H9 (cell line): ENCODE data around the gene P3H3. TPM values are rescaled to one million over a fixed set of nuclear protein-coding genes. Genes with fewer than 3 reads are reported as not detected.
"Not testable (repeated sequence)": the region's sequence is repeated elsewhere in the genome, so short reads cannot be mapped to it uniquely, and the experiment has no call there.

Experiments
- DNase-seq: peaks from one replicate; pipeline ENCODE4 v3.0.0-alpha.2; 2017
- H2AFZ ChIP-seq: one replicate; pipeline ENCODE4 v1.6.1; 2013; ENCODE audit warnings: mild to moderate bottlenecking, low read length, control low read depth, moderate library complexity
- H2AK5ac ChIP-seq: 2 replicates; pipeline ENCODE4 v1.6.1; 2013; ENCODE audit warnings: low read length, control low read depth, mixed read lengths; ENCODE audit not compliant: insufficient read length
- H2BK120ac ChIP-seq: one replicate; pipeline ENCODE4 v1.6.1; 2013; ENCODE audit warnings: low read depth, mild to moderate bottlenecking, low read length, control low read depth, inconsistent platforms; ENCODE audit not compliant: poor library complexity, severe bottlenecking
- H2BK12ac ChIP-seq: 2 replicates; pipeline ENCODE4 v1.6.1; 2013; ENCODE audit warnings: low read length, control low read depth, mixed read lengths, low read depth; ENCODE audit not compliant: insufficient read length
- H2BK15ac ChIP-seq: 2 replicates; pipeline ENCODE4 v1.6.1; 2013; ENCODE audit warnings: low read depth, low read length, control low read depth
- H2BK20ac ChIP-seq: one replicate; pipeline ENCODE4 v1.6.1; 2013; ENCODE audit warnings: low read depth, mild to moderate bottlenecking, low read length, control low read depth, inconsistent platforms; ENCODE audit not compliant: poor library complexity, severe bottlenecking
- H2BK5ac ChIP-seq: 2 replicates; pipeline ENCODE4 v1.6.1; 2013; ENCODE audit warnings: low read length, control low read depth, mixed read lengths; ENCODE audit not compliant: insufficient read length
- H3K14ac ChIP-seq: 2 replicates; pipeline ENCODE4 v1.6.1; 2013; ENCODE audit warnings: low read length, control low read depth; ENCODE audit not compliant: insufficient read depth
- H3K18ac ChIP-seq: 2 replicates; pipeline ENCODE4 v1.6.1; 2013; ENCODE audit warnings: low read depth, mild to moderate bottlenecking, mixed read lengths, low read length, control low read depth; ENCODE audit not compliant: insufficient read length
- H3K23ac ChIP-seq: 2 replicates; pipeline ENCODE4 v1.6.1; 2013; ENCODE audit warnings: low read length, control low read depth, mixed read lengths, low read depth; ENCODE audit not compliant: insufficient read length
- H3K23me2 ChIP-seq: 2 replicates; pipeline ENCODE4 v1.6.1; 2013; ENCODE audit warnings: low read depth, mild to moderate bottlenecking, mixed read lengths, low read length, control low read depth; ENCODE audit not compliant: insufficient read length, poor library complexity, severe bottlenecking
- H3K27ac ChIP-seq: 2 replicates; pipeline ENCODE4 v1.5.1; 2013; ENCODE audit warnings: low read length, control low read depth, mixed read lengths, low read depth; ENCODE audit not compliant: insufficient read length
- H3K27me3 ChIP-seq: 2 replicates; pipeline ENCODE4 v1.6.1; 2013; ENCODE audit warnings: low read length, control low read depth, inconsistent platforms; ENCODE audit not compliant: insufficient read depth
- H3K4ac ChIP-seq: 2 replicates; pipeline ENCODE4 v1.6.1; 2013; ENCODE audit warnings: low read depth, mild to moderate bottlenecking, control low read depth, inconsistent platforms, low read length, moderate library complexity
- H3K4me1 ChIP-seq: 2 replicates; pipeline ENCODE4 v1.6.1; 2013; ENCODE audit warnings: low read length, control low read depth, inconsistent platforms; ENCODE audit not compliant: insufficient read depth
- H3K4me2 ChIP-seq: 2 replicates; pipeline ENCODE4 v1.6.1; 2013; ENCODE audit warnings: low read length, control low read depth, mixed read lengths; ENCODE audit not compliant: insufficient read length, insufficient read depth
- H3K56ac ChIP-seq: 2 replicates; pipeline ENCODE4 v1.6.1; 2013; ENCODE audit warnings: low read depth, mild to moderate bottlenecking, mixed read lengths, low read length, control low read depth; ENCODE audit not compliant: insufficient read length
- H3K79me1 ChIP-seq: 2 replicates; pipeline ENCODE4 v1.6.1; 2013; ENCODE audit warnings: low read depth, mild to moderate bottlenecking, moderate library complexity, low read length, control low read depth, inconsistent platforms; ENCODE audit not compliant: insufficient read depth, poor library complexity, severe bottlenecking
- H3K79me2 ChIP-seq: 2 replicates; pipeline ENCODE4 v1.6.1; 2013; ENCODE audit warnings: low read length, control low read depth, inconsistent platforms; ENCODE audit not compliant: insufficient read depth
- H3K9ac ChIP-seq: 2 replicates; pipeline ENCODE4 v1.6.1; 2013; ENCODE audit warnings: low read length, control low read depth, mixed read lengths; ENCODE audit not compliant: insufficient read length; ENCODE audit errors: extremely low read depth
- H3K9me3 ChIP-seq: one replicate; pipeline ENCODE4 v1.6.1; 2013; ENCODE audit warnings: low read depth, low read length, inconsistent platforms; ENCODE audit not compliant: control insufficient read depth
- H3T11ph ChIP-seq: one replicate; pipeline ENCODE4 v1.6.1; 2013; ENCODE audit warnings: mild to moderate bottlenecking, low read length, control low read depth, inconsistent platforms
- H4K20me1 ChIP-seq: one replicate; pipeline ENCODE4 v1.6.1; 2013; ENCODE audit not compliant: control insufficient read depth, insufficient read length, insufficient read depth
- H4K5ac ChIP-seq: 2 replicates; pipeline ENCODE4 v1.6.1; 2013; ENCODE audit warnings: low read depth, mild to moderate bottlenecking, mixed read lengths, low read length, control low read depth; ENCODE audit not compliant: insufficient read length
- H4K8ac ChIP-seq: replicated peaks from 2 replicates; pipeline ENCODE4 v1.6.1; 2013; ENCODE audit warnings: low read length, control low read depth, mixed read lengths, low read depth; ENCODE audit not compliant: insufficient read length
- H4K91ac ChIP-seq: 2 replicates; pipeline ENCODE4 v1.6.1; 2013; ENCODE audit warnings: low read depth, mild to moderate bottlenecking, moderate library complexity, mixed read lengths, low read length, control low read depth; ENCODE audit not compliant: insufficient read length
- H3K27ac Mint-ChIP-seq, 3 experiments: 2 replicates in 2 of 3; 3 replicates in 1 of 3; pipeline ENCODE4 v1.8.0; 2020 to 2021; ENCODE audit warnings: mixed read lengths in 3 of 3, mild to moderate bottlenecking in 1 of 3, moderate library complexity in 1 of 3
- H3K27me3 Mint-ChIP-seq: 2 replicates; pipeline ENCODE4 v1.8.0; 2021; ENCODE audit warnings: low read depth, mild to moderate bottlenecking, moderate library complexity, mixed read lengths
- H3K36me3 Mint-ChIP-seq, 3 experiments: 2 replicates in 2 of 3; 3 replicates in 1 of 3; pipeline ENCODE4 v1.8.0; 2020 to 2021; ENCODE audit warnings: low read depth in 3 of 3, mixed read lengths in 3 of 3; ENCODE audit not compliant: insufficient read depth in 1 of 3
- H3K4me1 Mint-ChIP-seq, 2 experiments: 2 replicates each; pipeline ENCODE4 v1.8.0; 2020; ENCODE audit warnings: mixed read lengths in 2 of 2
- H3K4me3 Mint-ChIP-seq, 2 experiments: 2 replicates in 1 of 2; 3 replicates in 1 of 2; pipeline ENCODE4 v1.8.0; 2020 to 2021; ENCODE audit warnings: mild to moderate bottlenecking in 2 of 2, mixed read lengths in 2 of 2, moderate library complexity in 1 of 2
- H3K9me3 Mint-ChIP-seq, 2 experiments: 2 replicates in 1 of 2; 3 replicates in 1 of 2; pipeline ENCODE4 v1.8.0; 2020; ENCODE audit warnings: mild to moderate bottlenecking in 2 of 2, mixed read lengths in 2 of 2, moderate library complexity in 1 of 2
- WGBS: extraction: QIAGEN DNeasy Blood & Tissue Kit; methylation state at CpG from one replicate; pipeline ENCODE4 v1.1.7; 2013; ENCODE audit warnings: missing lambda C conversion rate, low lambda C conversion rate, mixed read lengths; ENCODE audit not compliant: insufficient read length; ENCODE audit errors: extremely low coverage; 5-methylcytosine and 5-hydroxymethylcytosine counted together
- total RNA-seq: library from RNA; stranded (reverse); gene quantifications from 2 replicates; pipeline ENCODE4 v1.2.1, GENCODE V29; 2021
- TF ChIP-seq, protein P1 (sequence below): fragments of 200-600 bp; sonication (generic); conservative IDR thresholded peaks from 3 replicates; pipeline ENCODE4 v1.8.0; 2021; ENCODE audit warnings: antibody characterized with exemption, mild to moderate bottlenecking

The P3H3 gene
- total RNA-seq, 1 experiment from 2014 or later: 55.0 TPM

DNA sequence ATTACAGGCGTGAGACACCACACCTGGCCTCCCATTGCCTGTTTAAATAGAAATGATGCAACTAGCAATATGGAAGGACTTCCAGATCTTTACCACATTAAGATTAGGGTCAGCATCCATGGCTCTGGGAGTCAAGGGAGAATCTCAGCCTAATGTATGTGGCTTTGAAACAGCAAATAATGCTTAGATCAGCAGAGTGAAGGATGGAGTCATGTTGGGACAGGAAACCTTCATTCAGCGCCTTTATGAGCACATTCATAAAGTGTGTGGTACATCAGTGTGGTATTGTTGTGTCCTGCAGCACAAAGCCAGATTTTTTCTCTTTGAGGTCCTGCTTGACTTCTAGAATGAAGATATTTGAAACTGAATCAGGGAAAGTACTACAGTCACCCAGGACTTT, 60.2 kb downstream of the P3H3 start:
- no peaks in the 10 kb centered on the region for H3K27me3 Mint-ChIP-seq
- TF ChIP-seq, protein P1, sequence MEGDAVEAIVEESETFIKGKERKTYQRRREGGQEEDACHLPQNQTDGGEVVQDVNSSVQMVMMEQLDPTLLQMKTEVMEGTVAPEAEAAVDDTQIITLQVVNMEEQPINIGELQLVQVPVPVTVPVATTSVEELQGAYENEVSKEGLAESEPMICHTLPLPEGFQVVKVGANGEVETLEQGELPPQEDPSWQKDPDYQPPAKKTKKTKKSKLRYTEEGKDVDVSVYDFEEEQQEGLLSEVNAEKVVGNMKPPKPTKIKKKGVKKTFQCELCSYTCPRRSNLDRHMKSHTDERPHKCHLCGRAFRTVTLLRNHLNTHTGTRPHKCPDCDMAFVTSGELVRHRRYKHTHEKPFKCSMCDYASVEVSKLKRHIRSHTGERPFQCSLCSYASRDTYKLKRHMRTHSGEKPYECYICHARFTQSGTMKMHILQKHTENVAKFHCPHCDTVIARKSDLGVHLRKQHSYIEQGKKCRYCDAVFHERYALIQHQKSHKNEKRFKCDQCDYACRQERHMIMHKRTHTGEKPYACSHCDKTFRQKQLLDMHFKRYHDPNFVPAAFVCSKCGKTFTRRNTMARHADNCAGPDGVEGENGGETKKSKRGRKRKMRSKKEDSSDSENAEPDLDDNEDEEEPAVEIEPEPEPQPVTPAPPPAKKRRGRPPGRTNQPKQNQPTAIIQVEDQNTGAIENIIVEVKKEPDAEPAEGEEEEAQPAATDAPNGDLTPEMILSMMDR: no peak
- no peak overlapping the region for H3K4ac ChIP-seq
- H4K5ac ChIP-seq: no peak overlapping the region
- no peak overlapping the region for H3K23ac ChIP-seq
- DNase-seq: no peak
- peaks cover 38 to 50% of the 10 kb centered on the region in 2 experiments for H3K4me1 Mint-ChIP-seq
- peaks cover 0 to 3% of the 10 kb centered on the region in 2 experiments; a peak in 2 of 5 replicates for H3K9me3 Mint-ChIP-seq
- H3K79me1 ChIP-seq: no peaks in the 10 kb centered on the region
- H3K79me2 ChIP-seq: no peaks in the 10 kb centered on the region
- no peak overlapping the region for H3K27ac ChIP-seq
- H3T11ph ChIP-seq: no peak overlapping the region
- peaks cover 6% of the 10 kb centered on the region for H3K23me2 ChIP-seq
- H2AK5ac ChIP-seq: no peak overlapping the region
- no peak overlapping the region for H2BK5ac ChIP-seq
- H3K56ac ChIP-seq: no peak overlapping the region
- no peak overlapping the region for H2BK15ac ChIP-seq
- no peak overlapping the region for H2BK20ac ChIP-seq
- no peak overlapping the region for H3K9ac ChIP-seq
- no peak overlapping the region for H4K91ac ChIP-seq
- no peak overlapping the region for H2BK12ac ChIP-seq
- peaks cover 5% of the 10 kb centered on the region; the same call in 1 of the 2 replicates for H3K4me1 ChIP-seq
- no CpG with 5 or more reads among the region's 2 CpGs for WGBS
- H4K8ac ChIP-seq: no peak overlapping the region
- H2BK120ac ChIP-seq: no peak overlapping the region
- peak overlapping the region; percentile 60 for H3K18ac ChIP-seq
- no peaks in the 10 kb centered on the region for H3K9me3 ChIP-seq
- H3K27me3 ChIP-seq: no peaks in the 10 kb centered on the region
- H3K27ac Mint-ChIP-seq: peak overlapping the region; percentile 47 to 91 (median 48); a peak in 5 of 7 replicates
- H3K4me2 ChIP-seq: no peak overlapping the region
- no peak overlapping the region for H3K4me3 Mint-ChIP-seq
- H2AFZ ChIP-seq: no peak overlapping the region
- no peaks in the 10 kb centered on the region for H4K20me1 ChIP-seq
- H3K14ac ChIP-seq: no peak overlapping the region
- H3K36me3 Mint-ChIP-seq: peaks cover 0 to 27% (median 27%) of the 10 kb centered on the region in 3 experiments; a peak in 5 of 7 replicates

DNA sequence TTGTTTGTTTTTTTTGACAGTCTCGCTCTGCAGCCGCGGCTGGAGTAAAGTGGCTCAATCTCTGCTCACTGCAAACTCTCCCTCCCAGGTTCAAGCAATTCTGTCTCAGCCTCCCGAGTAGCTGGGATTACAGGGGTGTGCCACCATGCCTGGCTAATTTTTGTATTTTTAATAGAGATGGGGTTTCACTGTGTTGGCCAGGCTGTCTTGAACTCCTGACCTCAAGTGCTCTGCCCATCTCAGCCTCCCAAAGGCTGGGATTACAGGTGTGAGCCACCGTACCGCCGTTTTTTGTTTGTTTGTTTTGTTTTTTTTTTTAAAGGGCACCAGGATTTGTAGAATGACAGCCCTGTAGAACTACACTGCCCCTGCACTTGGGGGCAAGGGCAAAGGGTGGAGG, 60.6 kb downstream of the P3H3 start:
- H2BK120ac ChIP-seq, H4K5ac ChIP-seq, H3K23me2 ChIP-seq, H3K56ac ChIP-seq, H3T11ph ChIP-seq, H2AK5ac ChIP-seq, H3K9me3 ChIP-seq, H3K4ac ChIP-seq, H3K79me1 ChIP-seq, H4K91ac ChIP-seq, H3K27ac ChIP-seq, H3K4me2 ChIP-seq, H3K4me3 Mint-ChIP-seq, H3K18ac ChIP-seq, H3K79me2 ChIP-seq, H3K23ac ChIP-seq, H2BK15ac ChIP-seq, H2BK20ac ChIP-seq, H4K8ac ChIP-seq, DNase-seq, H3K14ac ChIP-seq, H4K20me1 ChIP-seq, H2BK12ac ChIP-seq, H3K27me3 Mint-ChIP-seq, H3K9ac ChIP-seq, H2BK5ac ChIP-seq, H3K9me3 Mint-ChIP-seq, H2AFZ ChIP-seq, H3K4me1 ChIP-seq, H3K27me3 ChIP-seq: not testable (repeated sequence)
- WGBS: no CpG with 5 or more reads among the region's 7 CpGs
- H3K27ac Mint-ChIP-seq: peak overlapping the region in 1 of 3 experiments; percentile 47; a peak in 2 of 7 replicates
- peaks cover 38 to 50% of the 10 kb centered on the region in 2 experiments for H3K4me1 Mint-ChIP-seq
- H3K36me3 Mint-ChIP-seq: peaks cover 0 to 26% (median 23%) of the 10 kb centered on the region in 3 experiments; a peak in 5 of 7 replicates
